ENCODE results near the gene DGKB. TPM values are rescaled to one million over a fixed set of nuclear protein-coding genes. Genes with fewer than 3 reads are reported as not detected.

DGKB gene
- total RNA-seq, 1 experiment from 2014 or later: 0.48 TPM

- Histone ChIP-seq H4K20me1 (ENCODE audit: insufficient read depth) (no peaks in the 10 kb centered on the region), H3K9me3 (ENCODE audit: insufficient read depth, low read depth) (peaks cover 9% of the 10 kb centered on the region; the same call in 1 of the 2 replicates), H3K4me1 (replicated peaks; ENCODE audit: insufficient read depth) (no peaks in the 10 kb centered on the region), H3K27me3 (ENCODE audit: insufficient read depth, low read depth) (no peaks in the 10 kb centered on the region), H3K36me3 (ENCODE audit: low read depth) (no peaks in the 10 kb centered on the region), H3K27ac (no peak overlapping the region), H3K4me2 (no peak overlapping the region), H3K9me2 (ENCODE audit: insufficient read depth) (no peaks in the 10 kb centered on the region), H2AFZ (no peak overlapping the region), H3F3A (ENCODE audit: insufficient read depth, low read depth) (no peaks in the 10 kb centered on the region), H3K4me3 (no peak overlapping the region), H3K79me2 (ENCODE audit: low read depth) (no peaks in the 10 kb centered on the region)
- CTCF ChIA-PET: no interaction called here
- TF ChIP-seq CTCF (conservative IDR thresholded peaks at IDR 0.05) (no peak), EZH2 (IDR thresholded peaks at IDR 0.05; ENCODE audit: low read depth) (no peak)
- POLR2A ChIA-PET (ENCODE audit: unreplicated experiment): no interaction called here
- BruUV-seq (replicated peaks): no TSS peak
- no peak for DNase-seq
- intact Hi-C loops (cut with micrococcal nuclease; ENCODE audit: unreplicated experiment): no loop called here
Observed at GRCh38 chr7:14582010-14582409, 320.5 kb downstream of the DGKB start.

GRCh38 chr7:14579971-14580370 lies 322.6 kb downstream of the DGKB start:
- no peak overlapping the region for H3K4me2 ChIP-seq
- H2AFZ ChIP-seq: no peak overlapping the region
- H3K9me2 ChIP-seq (ENCODE audit: insufficient read depth): no peaks in the 10 kb centered on the region
- H3K27ac ChIP-seq: no peak overlapping the region
- no peaks in the 10 kb centered on the region for H3K27me3 ChIP-seq (ENCODE audit: insufficient read depth, low read depth)
- no peaks in the 10 kb centered on the region for H3K9me3 ChIP-seq (ENCODE audit: insufficient read depth, low read depth)
- H4K20me1 ChIP-seq (ENCODE audit: insufficient read depth): no peaks in the 10 kb centered on the region
- intact Hi-C loops (cut with micrococcal nuclease; ENCODE audit: unreplicated experiment): no loop called here
- no TSS peak for BruUV-seq (replicated peaks)
- ChIA-PET POLR2A (ENCODE audit: unreplicated experiment) (no interaction called here), CTCF (interaction anchor here (0.6 kb wide), 1 partner anchor 1144 kb away, joined by 4 read pairs; no protein-coding TSS in a partner anchor)
- TF ChIP-seq EZH2 (IDR thresholded peaks at IDR 0.05; ENCODE audit: low read depth) (no peak), CTCF (conservative IDR thresholded peaks at IDR 0.05) (no peak)
- no peaks in the 10 kb centered on the region for H3F3A ChIP-seq (ENCODE audit: insufficient read depth, low read depth)
- no peaks in the 10 kb centered on the region for H3K79me2 ChIP-seq (ENCODE audit: low read depth)
- no peaks in the 10 kb centered on the region for H3K36me3 ChIP-seq (ENCODE audit: low read depth)
- H3K4me3 ChIP-seq: no peak overlapping the region
- no peak for DNase-seq
- no peaks in the 10 kb centered on the region for H3K4me1 ChIP-seq (replicated peaks; ENCODE audit: insufficient read depth)

GRCh38 chr7:14576578-14576977 lies 326.0 kb downstream of the DGKB start:
- CTCF ChIA-PET: no interaction called here
- Histone ChIP-seq H3K4me2 (no peak overlapping the region), H3F3A (ENCODE audit: insufficient read depth, low read depth) (no peaks in the 10 kb centered on the region), H2AFZ (no peak overlapping the region), H3K9me2 (ENCODE audit: insufficient read depth) (no peaks in the 10 kb centered on the region), H3K27me3 (ENCODE audit: insufficient read depth, low read depth) (no peaks in the 10 kb centered on the region), H3K9me3 (ENCODE audit: insufficient read depth, low read depth) (no peaks in the 10 kb centered on the region), H4K20me1 (ENCODE audit: insufficient read depth) (no peaks in the 10 kb centered on the region), H3K79me2 (ENCODE audit: low read depth) (no peaks in the 10 kb centered on the region), H3K4me1 (replicated peaks; ENCODE audit: insufficient read depth) (no peaks in the 10 kb centered on the region), H3K36me3 (ENCODE audit: low read depth) (no peaks in the 10 kb centered on the region), H3K27ac (no peak overlapping the region), H3K4me3 (no peak overlapping the region)
- intact Hi-C loops (cut with micrococcal nuclease; ENCODE audit: unreplicated experiment): no loop called here
- TF ChIP-seq EZH2 (IDR thresholded peaks at IDR 0.05; ENCODE audit: low read depth) (no peak), CTCF (conservative IDR thresholded peaks at IDR 0.05) (no peak)
- no TSS peak for BruUV-seq (replicated peaks)
- POLR2A ChIA-PET (ENCODE audit: unreplicated experiment): no interaction called here
- DNase-seq: no peak

Data from PC-9 (cell line).